ENCODE data around the gene STOML3. TPM values are rescaled to one million over a fixed set of nuclear protein-coding genes. Genes with fewer than 3 reads are reported as not detected.
A peak's percentile ranks its signal among the peaks of the same experiment; 100 is the strongest.

STOML3 gene
- total and polyA plus RNA-seq, 2 of the 4 experiments (the other 2 are of a cell fraction), result not detected

- TF ChIP-seq CEBPB (IDR thresholded peaks at IDR 0.05; ENCODE audit: low read depth, low read length) (no peak), FOS (IDR thresholded peaks at IDR 0.05; ENCODE audit: low read depth, low read length) (no peak), SMC3 (IDR thresholded peaks at IDR 0.05; ENCODE audit: low read depth, low read length) (no peak)
Observed at GRCh38 chr13:39037880-39038568, 47.4 kb upstream of the STOML3 start, which contains the start of the genes NHLRC3 and PROSER1 (continued).

GRCh38 chr13:39037410-39037879 lies 46.8 kb upstream of the STOML3 start:
- H2AFZ ChIP-seq (replicated peaks; ENCODE audit: low read length, poor library complexity), result peak overlapping the region; percentile 98
- peak overlapping the region; percentile 85 for H3K4me3 ChIP-seq (ENCODE audit: insufficient read depth, low read depth, low read length)
- H3K4me2 ChIP-seq (ENCODE audit: low read depth, low read length), result peak overlapping the region; percentile 98; the same call in 1 of the 2 replicates
- H3K9ac ChIP-seq (ENCODE audit: low read depth, low read length), result peak overlapping the region; percentile 74
- peaks cover 4% of the 10 kb centered on the region; the same call in 1 of the 2 replicates for H4K20me1 ChIP-seq (ENCODE audit: insufficient read depth, low read length)
- ChIA-PET CTCF (no interaction called here), POLR2A (ENCODE audit: unreplicated experiment) (interaction anchor here (0.8 kb wide), 1 partner anchor 9 kb away, joined by 3 read pairs; no protein-coding TSS in a partner anchor)
- no peak overlapping the region for H4K5ac ChIP-seq (ENCODE audit: low read depth, low read length)
- BruUV-seq (replicated peaks), result TSS peak; percentile 49
- H2BK15ac ChIP-seq (ENCODE audit: low read depth, low read length), result no peak overlapping the region
- H3K36me3 ChIP-seq (ENCODE audit: control insufficient read depth, insufficient read depth, low read length), result no peaks in the 10 kb centered on the region
- H3K27ac ChIP-seq (ENCODE audit: insufficient read depth, low read length), result peak overlapping the region; percentile 77; the same call in 1 of the 2 replicates
- H2BK20ac ChIP-seq (ENCODE audit: low read depth, low read length), result no peak overlapping the region
- peaks cover 2% of the 10 kb centered on the region; the same call in 1 of the 2 replicates for H3K4me1 ChIP-seq (ENCODE audit: control insufficient read depth, insufficient read depth, low read length)
- H3K9me1 ChIP-seq (ENCODE audit: insufficient read depth, low read length), result no peaks in the 10 kb centered on the region; the same call in 1 of the 2 replicates
- intact Hi-C loops (cut with micrococcal nuclease) (loop anchor here (5.0 to 10.0 kb wide), 3 partner anchors 377 to 645 kb away; partner anchors contain the start of gene LHFPL6), in situ Hi-C loops (cut with MboI; ENCODE audit: low sequenced_read_pairs) (no loop called here), dilution Hi-C loops (cut with HindIII; ENCODE audit: low sequenced_read_pairs, unreplicated experiment) (no loop called here)
- no peaks in the 10 kb centered on the region for H3K27me3 ChIP-seq (ENCODE audit: control insufficient read depth, insufficient read depth, low read length)
- no peak overlapping the region for H3K14ac ChIP-seq (replicated peaks; ENCODE audit: low read depth, low read length)
- no peak for DNase-seq
- H2AK5ac ChIP-seq (ENCODE audit: low read depth, low read length), result no peak overlapping the region
- H3K9me3 ChIP-seq (ENCODE audit: control insufficient read depth, insufficient read depth, low read length), result no peaks in the 10 kb centered on the region
- H2AK9ac ChIP-seq (replicated peaks; ENCODE audit: low read depth, low read length, poor library complexity), result peak overlapping the region; percentile 88
- H4K91ac ChIP-seq (ENCODE audit: insufficient read depth, low read depth, low read length), result no peak overlapping the region
- no peak for ATAC-seq (ENCODE audit: low read depth)
- H3K79me1 ChIP-seq (ENCODE audit: low read depth in 1 of 2, low read length in 2 of 2), result peaks cover 14 to 28% of the 10 kb centered on the region in 2 experiments
- peak overlapping the region; percentile 38 for H2BK5ac ChIP-seq (ENCODE audit: low read depth, low read length, poor library complexity, severe bottlenecking)
- H3K23ac ChIP-seq (ENCODE audit: low read depth, low read length), result peak overlapping the region; percentile 67; the same call in 1 of the 2 replicates
- H4K8ac ChIP-seq (ENCODE audit: low read depth in 2 of 2, low read length in 2 of 2), result peak overlapping the region in 1 of 2 experiments; percentile 99; a peak in 2 of 4 replicates
- 0% methylated on average over 4 of the region's 39 CpGs; no CpG with 5 or more reads in 1 of the 2 experiments for WGBS, 2 experiments (ENCODE audit: extremely low coverage in 2 of 2, insufficient read length in 1 of 2)
- H2BK120ac ChIP-seq (ENCODE audit: low read depth, low read length), result no peak overlapping the region
- H3K4ac ChIP-seq (ENCODE audit: low read depth, low read length), result no peak overlapping the region
- TF ChIP-seq CHD1 (IDR thresholded peaks at IDR 0.05; ENCODE audit: low read depth, low read length) (no peak), FOS (IDR thresholded peaks at IDR 0.05; ENCODE audit: low read depth, low read length) (no peak), MXI1 (IDR thresholded peaks at IDR 0.05; ENCODE audit: borderline replicate concordance, low read depth, low read length) (0 out of 2 replicates have a peak, but pooled peaks have one; percentile 68), USF2 (IDR thresholded peaks at IDR 0.05; ENCODE audit: low read depth, low read length) (no peak), BHLHE40 (IDR thresholded peaks at IDR 0.05; ENCODE audit: low read depth, low read length) (no peak), MAZ (IDR thresholded peaks at IDR 0.05; ENCODE audit: borderline replicate concordance, low read depth, low read length) (no peak), ELK1 (IDR thresholded peaks at IDR 0.05; ENCODE audit: borderline replicate concordance, low read depth, low read length) (no peak)
- H3K18ac ChIP-seq (ENCODE audit: low read depth, low read length), result no peak overlapping the region
- H3K56ac ChIP-seq (ENCODE audit: extremely low read depth, insufficient read depth, low read length), result no peak overlapping the region

All from IMR-90 (cell line).